H9 (cell line): ENCODE measurements around the gene SUFU. TPM values are rescaled to one million over a fixed set of nuclear protein-coding genes. Genes with fewer than 3 reads are reported as not detected.

Source experiments
- DNase-seq: peaks from one replicate; pipeline ENCODE4 v3.0.0-alpha.2; 2017
- H2AFZ ChIP-seq: one replicate; pipeline ENCODE4 v1.6.1; 2013; ENCODE audit warnings: mild to moderate bottlenecking, low read length, control low read depth, moderate library complexity
- H2AK5ac ChIP-seq: 2 replicates; pipeline ENCODE4 v1.6.1; 2013; ENCODE audit warnings: low read length, control low read depth, mixed read lengths; ENCODE audit not compliant: insufficient read length
- H2BK120ac ChIP-seq: one replicate; pipeline ENCODE4 v1.6.1; 2013; ENCODE audit warnings: low read depth, mild to moderate bottlenecking, low read length, control low read depth, inconsistent platforms; ENCODE audit not compliant: poor library complexity, severe bottlenecking
- H2BK12ac ChIP-seq: 2 replicates; pipeline ENCODE4 v1.6.1; 2013; ENCODE audit warnings: low read length, control low read depth, mixed read lengths, low read depth; ENCODE audit not compliant: insufficient read length
- H2BK15ac ChIP-seq: 2 replicates; pipeline ENCODE4 v1.6.1; 2013; ENCODE audit warnings: low read depth, low read length, control low read depth
- H2BK20ac ChIP-seq: one replicate; pipeline ENCODE4 v1.6.1; 2013; ENCODE audit warnings: low read depth, mild to moderate bottlenecking, low read length, control low read depth, inconsistent platforms; ENCODE audit not compliant: poor library complexity, severe bottlenecking
- H2BK5ac ChIP-seq: 2 replicates; pipeline ENCODE4 v1.6.1; 2013; ENCODE audit warnings: low read length, control low read depth, mixed read lengths; ENCODE audit not compliant: insufficient read length
- H3K14ac ChIP-seq: 2 replicates; pipeline ENCODE4 v1.6.1; 2013; ENCODE audit warnings: low read length, control low read depth; ENCODE audit not compliant: insufficient read depth
- H3K18ac ChIP-seq: 2 replicates; pipeline ENCODE4 v1.6.1; 2013; ENCODE audit warnings: low read depth, mild to moderate bottlenecking, mixed read lengths, low read length, control low read depth; ENCODE audit not compliant: insufficient read length
- H3K23ac ChIP-seq: 2 replicates; pipeline ENCODE4 v1.6.1; 2013; ENCODE audit warnings: low read length, control low read depth, mixed read lengths, low read depth; ENCODE audit not compliant: insufficient read length
- H3K23me2 ChIP-seq: 2 replicates; pipeline ENCODE4 v1.6.1; 2013; ENCODE audit warnings: low read depth, mild to moderate bottlenecking, mixed read lengths, low read length, control low read depth; ENCODE audit not compliant: insufficient read length, poor library complexity, severe bottlenecking
- H3K27ac ChIP-seq: 2 replicates; pipeline ENCODE4 v1.5.1; 2013; ENCODE audit warnings: low read length, control low read depth, mixed read lengths, low read depth; ENCODE audit not compliant: insufficient read length
- H3K27me3 ChIP-seq: 2 replicates; pipeline ENCODE4 v1.6.1; 2013; ENCODE audit warnings: low read length, control low read depth, inconsistent platforms; ENCODE audit not compliant: insufficient read depth
- H3K4ac ChIP-seq: 2 replicates; pipeline ENCODE4 v1.6.1; 2013; ENCODE audit warnings: low read depth, mild to moderate bottlenecking, control low read depth, inconsistent platforms, low read length, moderate library complexity
- H3K4me1 ChIP-seq: 2 replicates; pipeline ENCODE4 v1.6.1; 2013; ENCODE audit warnings: low read length, control low read depth, inconsistent platforms; ENCODE audit not compliant: insufficient read depth
- H3K4me2 ChIP-seq: 2 replicates; pipeline ENCODE4 v1.6.1; 2013; ENCODE audit warnings: low read length, control low read depth, mixed read lengths; ENCODE audit not compliant: insufficient read length, insufficient read depth
- H3K56ac ChIP-seq: 2 replicates; pipeline ENCODE4 v1.6.1; 2013; ENCODE audit warnings: low read depth, mild to moderate bottlenecking, mixed read lengths, low read length, control low read depth; ENCODE audit not compliant: insufficient read length
- H3K79me1 ChIP-seq: 2 replicates; pipeline ENCODE4 v1.6.1; 2013; ENCODE audit warnings: low read depth, mild to moderate bottlenecking, moderate library complexity, low read length, control low read depth, inconsistent platforms; ENCODE audit not compliant: insufficient read depth, poor library complexity, severe bottlenecking
- H3K79me2 ChIP-seq: 2 replicates; pipeline ENCODE4 v1.6.1; 2013; ENCODE audit warnings: low read length, control low read depth, inconsistent platforms; ENCODE audit not compliant: insufficient read depth
- H3K9ac ChIP-seq: 2 replicates; pipeline ENCODE4 v1.6.1; 2013; ENCODE audit warnings: low read length, control low read depth, mixed read lengths; ENCODE audit not compliant: insufficient read length; ENCODE audit errors: extremely low read depth
- H3K9me3 ChIP-seq: one replicate; pipeline ENCODE4 v1.6.1; 2013; ENCODE audit warnings: low read depth, low read length, inconsistent platforms; ENCODE audit not compliant: control insufficient read depth
- H3T11ph ChIP-seq: one replicate; pipeline ENCODE4 v1.6.1; 2013; ENCODE audit warnings: mild to moderate bottlenecking, low read length, control low read depth, inconsistent platforms
- H4K20me1 ChIP-seq: one replicate; pipeline ENCODE4 v1.6.1; 2013; ENCODE audit not compliant: control insufficient read depth, insufficient read length, insufficient read depth
- H4K5ac ChIP-seq: 2 replicates; pipeline ENCODE4 v1.6.1; 2013; ENCODE audit warnings: low read depth, mild to moderate bottlenecking, mixed read lengths, low read length, control low read depth; ENCODE audit not compliant: insufficient read length
- H4K8ac ChIP-seq: replicated peaks from 2 replicates; pipeline ENCODE4 v1.6.1; 2013; ENCODE audit warnings: low read length, control low read depth, mixed read lengths, low read depth; ENCODE audit not compliant: insufficient read length
- H4K91ac ChIP-seq: 2 replicates; pipeline ENCODE4 v1.6.1; 2013; ENCODE audit warnings: low read depth, mild to moderate bottlenecking, moderate library complexity, mixed read lengths, low read length, control low read depth; ENCODE audit not compliant: insufficient read length
- H3K27ac Mint-ChIP-seq, 3 experiments: 2 replicates in 2 of 3; 3 replicates in 1 of 3; pipeline ENCODE4 v1.8.0; 2020 to 2021; ENCODE audit warnings: mixed read lengths in 3 of 3, mild to moderate bottlenecking in 1 of 3, moderate library complexity in 1 of 3
- H3K27me3 Mint-ChIP-seq: 2 replicates; pipeline ENCODE4 v1.8.0; 2021; ENCODE audit warnings: low read depth, mild to moderate bottlenecking, moderate library complexity, mixed read lengths
- H3K36me3 Mint-ChIP-seq, 3 experiments: 2 replicates in 2 of 3; 3 replicates in 1 of 3; pipeline ENCODE4 v1.8.0; 2020 to 2021; ENCODE audit warnings: low read depth in 3 of 3, mixed read lengths in 3 of 3; ENCODE audit not compliant: insufficient read depth in 1 of 3
- H3K4me1 Mint-ChIP-seq, 2 experiments: 2 replicates each; pipeline ENCODE4 v1.8.0; 2020; ENCODE audit warnings: mixed read lengths in 2 of 2
- H3K4me3 Mint-ChIP-seq, 2 experiments: 2 replicates in 1 of 2; 3 replicates in 1 of 2; pipeline ENCODE4 v1.8.0; 2020 to 2021; ENCODE audit warnings: mild to moderate bottlenecking in 2 of 2, mixed read lengths in 2 of 2, moderate library complexity in 1 of 2
- H3K9me3 Mint-ChIP-seq, 2 experiments: 2 replicates in 1 of 2; 3 replicates in 1 of 2; pipeline ENCODE4 v1.8.0; 2020; ENCODE audit warnings: mild to moderate bottlenecking in 2 of 2, mixed read lengths in 2 of 2, moderate library complexity in 1 of 2
- CTCF ChIP-seq: fragments of 200-600 bp; sonication (generic); conservative IDR thresholded peaks from 3 replicates; pipeline ENCODE4 v1.8.0; 2021; ENCODE audit warnings: antibody characterized with exemption, mild to moderate bottlenecking
- WGBS: extraction: QIAGEN DNeasy Blood & Tissue Kit; methylation state at CpG from one replicate; pipeline ENCODE4 v1.1.7; 2013; ENCODE audit warnings: missing lambda C conversion rate, low lambda C conversion rate, mixed read lengths; ENCODE audit not compliant: insufficient read length; ENCODE audit errors: extremely low coverage; 5-methylcytosine and 5-hydroxymethylcytosine counted together
- total RNA-seq: library from RNA; stranded (reverse); gene quantifications from 2 replicates; pipeline ENCODE4 v1.2.1, GENCODE V29; 2021

SUFU gene
- total RNA-seq, 1 experiment from 2014 or later: 9.5 TPM

DNA sequence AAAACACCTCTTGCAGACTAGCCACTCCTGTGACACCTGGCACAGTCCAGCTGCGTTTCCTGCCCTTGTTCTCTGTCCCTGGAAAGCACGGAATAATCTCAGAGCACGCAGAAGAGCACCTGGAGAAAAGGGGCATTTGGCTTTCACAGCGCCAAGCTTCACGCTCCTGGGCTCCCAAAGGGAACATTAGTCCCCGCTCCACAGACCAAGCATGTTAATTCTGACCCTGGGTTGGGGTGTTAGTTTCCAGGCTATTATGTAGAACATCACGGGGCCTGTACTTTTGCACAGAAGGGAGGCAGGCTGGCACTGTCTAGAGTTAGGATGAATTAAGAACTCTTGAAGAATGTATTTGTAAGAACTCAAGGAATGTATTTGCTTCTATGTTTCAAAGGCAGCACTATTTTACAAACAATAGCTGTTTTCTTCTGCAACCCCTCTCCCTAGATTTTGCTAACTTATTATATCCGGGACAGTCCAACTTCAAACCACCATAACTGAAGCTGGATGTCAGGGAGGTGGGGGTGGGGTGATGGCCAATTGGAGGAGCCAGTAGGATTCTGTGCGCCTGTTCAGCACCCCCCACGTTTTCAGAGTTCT, 78.3 kb downstream of the SUFU start:
- peaks cover 0 to 3% of the 10 kb centered on the region in 2 experiments; a peak in 1 of 5 replicates for H3K9me3 Mint-ChIP-seq
- H3K27ac Mint-ChIP-seq: no peak overlapping the region; a peak in 1 of 7 replicates

More for the DNA sequence above, 78.3 kb downstream of the SUFU start:
- no peaks in the 10 kb centered on the region for H3K79me2 ChIP-seq
- H3K27ac ChIP-seq: no peak overlapping the region
- H3K18ac ChIP-seq: no peak overlapping the region
- no peak overlapping the region for H3K23ac ChIP-seq
- no peak overlapping the region for H2BK15ac ChIP-seq
- H2AFZ ChIP-seq: no peak overlapping the region
- no peak overlapping the region for H2AK5ac ChIP-seq
- no peak overlapping the region for H3T11ph ChIP-seq
- no peak overlapping the region for H3K4me2 ChIP-seq
- H3K9ac ChIP-seq: no peak overlapping the region
- H3K23me2 ChIP-seq: no peaks in the 10 kb centered on the region
- no peak overlapping the region for H2BK120ac ChIP-seq
- H3K14ac ChIP-seq: no peak overlapping the region
- no peak overlapping the region for H2BK12ac ChIP-seq
- WGBS: no CpG with 5 or more reads among the region's 10 CpGs
- H4K91ac ChIP-seq: no peak overlapping the region
- no peak overlapping the region for H3K4ac ChIP-seq
- Mint-ChIP-seq H3K36me3 (no peaks in the 10 kb centered on the region; a peak in 1 of 7 replicates), H3K4me3 (no peak overlapping the region), H3K4me1 (peaks cover 15 to 40% of the 10 kb centered on the region in 2 experiments), H3K27me3 (peaks cover 31% of the 10 kb centered on the region)
- TF ChIP-seq CTCF: no peak
- no peaks in the 10 kb centered on the region for H3K27me3 ChIP-seq
- no peak for DNase-seq
- no peak overlapping the region for H2BK20ac ChIP-seq
- no peak overlapping the region for H3K56ac ChIP-seq
- no peaks in the 10 kb centered on the region for H3K4me1 ChIP-seq
- H3K79me1 ChIP-seq: no peaks in the 10 kb centered on the region
- H4K5ac ChIP-seq: no peak overlapping the region
- H4K8ac ChIP-seq: no peak overlapping the region
- no peak overlapping the region for H2BK5ac ChIP-seq
- H4K20me1 ChIP-seq: peaks cover 2% of the 10 kb centered on the region
- no peaks in the 10 kb centered on the region for H3K9me3 ChIP-seq
